ENCODE measurements around the gene SPOCK3.

DNA sequence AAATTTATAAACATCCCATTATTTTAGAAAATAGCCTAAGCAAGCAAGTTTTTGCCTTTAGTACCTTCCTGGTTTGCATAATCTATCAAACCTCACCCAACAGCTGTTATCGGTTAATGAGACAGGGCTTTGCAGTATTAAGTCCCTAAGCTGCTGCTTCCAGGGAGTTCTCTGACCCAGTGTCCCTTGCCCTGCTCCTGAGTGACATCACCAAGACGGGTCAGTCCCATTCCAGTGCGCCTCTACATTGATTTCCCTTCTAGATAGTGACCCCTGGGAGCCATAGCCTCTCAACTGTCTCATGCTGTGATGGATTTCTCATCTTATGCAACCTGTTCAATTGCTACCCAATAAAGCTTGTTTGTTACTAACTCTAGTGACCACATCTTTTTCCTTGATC lies 410.4 kb downstream of the SPOCK3 start:
- TF ChIP-seq CTCF (IDR thresholded peaks at IDR 0.05) (no peak), POLR2A (IDR thresholded peaks at IDR 0.05) (no peak)
